Heart right ventricle (tissue), 16 donors: ENCODE data around the gene COL4A4. TPM values are rescaled to one million over a fixed set of nuclear protein-coding genes. Genes with fewer than 3 reads are reported as not detected.

Experiments
- ATAC-seq, 8 donors: fragments of 200-7000 bp; cut with Tn5 transposase; one replicate each; pipeline ENCODE4 v1.9.1; 2020; ENCODE audit warnings: mild to moderate bottlenecking in 8 of 8, moderate library complexity in 8 of 8, moderate number of reproducible peaks in 1 of 8
- DNase-seq, 2 donors: peaks; one replicate each; pipeline ENCODE4 v3.0.0-alpha.2; 2020
- H3K27ac ChIP-seq, 10 donors: fragments of 200-600 bp; sonication (generic) in 2 of 10; one replicate each; pipeline versions ENCODE4 v1.5.0 to v1.8.0; 2020 to 2022; ENCODE audit warnings: mild to moderate bottlenecking in 3 of 10
- H3K27me3 ChIP-seq, 7 donors: fragments of 200-600 bp; one replicate each; pipeline ENCODE4 v1.8.0; 2021 to 2022; ENCODE audit warnings: mild to moderate bottlenecking in 2 of 7
- H3K36me3 ChIP-seq, 9 donors: fragments of 200-600 bp; sonication (generic) in 1 of 9; one replicate each; pipeline versions ENCODE4 v1.5.0 to v1.8.0; 2020 to 2022; ENCODE audit warnings: mild to moderate bottlenecking in 2 of 9
- H3K4me1 ChIP-seq, 9 donors: fragments of 200-600 bp; sonication (generic) in 1 of 9; one replicate each; pipeline versions ENCODE4 v1.5.0 to v1.8.0; 2020 to 2022; ENCODE audit warnings: mild to moderate bottlenecking in 4 of 9
- H3K4me3 ChIP-seq, 10 donors: fragments of 200-600 bp; sonication (generic) in 2 of 10; one replicate each; pipeline versions ENCODE4 v1.5.0 to v1.8.0; 2020 to 2022; ENCODE audit warnings: mild to moderate bottlenecking in 7 of 10, moderate library complexity in 2 of 10
- H3K9me3 ChIP-seq, 11 donors: fragments of 200-600 bp in 10 of 11; sonication (generic) in 2 of 11; one replicate each; pipeline versions ENCODE4 v1.5.0 to v1.8.0; 2013 to 2022; ENCODE audit warnings: mild to moderate bottlenecking in 2 of 11, control low read depth in 1 of 11, moderate library complexity in 1 of 11
- WGBS, 2 donors: extraction: QIAGEN DNeasy Blood & Tissue Kit; methylation state at CpG; one replicate each; pipeline ENCODE4 v1.1.7; 2013; ENCODE audit warnings: inconsistent platforms in 1 of 2; 5-methylcytosine and 5-hydroxymethylcytosine counted together
- intact Hi-C, 10 donors: fragments of 100-400 bp; cut with DNase I; formaldehyde crosslinking; loops; one replicate each; pipeline versions ENCODE4 v1.11.1 to v1.14.2; 2022
- polyA plus RNA-seq, 2 donors: library from polyadenylated mRNA; stranded (reverse); fragments of 200-250 nt; gene quantifications; one replicate each; pipeline ENCODE4 v1.2.3, GENCODE V29; 2013
- total RNA-seq, 10 donors: library from RNA; stranded (reverse); fragmentation: NEBNext Ultra II Directional in 3 of 10; extraction: Animal tissue kit (Norgen Biotek cat#: 25700) in 3 of 10; gene quantifications; one replicate each; pipeline versions ENCODE4 v1.2.1 to v1.2.4, GENCODE V29; 2021 to 2023
- TF ChIP-seq, protein P1 (sequence below), 9 donors: fragments of 200-600 bp; sonication (generic) in 2 of 9; IDR thresholded peaks; one replicate each; pipeline versions ENCODE4 v1.5.0 to v1.8.0; 2021 to 2022; ENCODE audit warnings: antibody characterized with exemption in 9 of 9, mild to moderate bottlenecking in 5 of 9, moderate library complexity in 1 of 9
- donor health status: Arrhythmogenic right ventricular cardiomyopathy.
- donor health status: ischemic (EF 13 %, LVEDD 7.1; RV severe dilation, severe dysfunction).
- donor health status: healthy with polysubstance abuse.
- donor health status: DM: no; HTN: yes; CAD: no.
- donor health status: DM: no; HTN: no; CAD: no.
- donor health status: ischemic (EF 25% LVEDD 6.9; RV normal size, moderate dysfunction).
- donor health status: ischemic (EF 25% LVEDD 5.7; RV mildly dilated, moderate dysfunction).
- donor health status: healthy.
- donor health status: DM: yes; HTN: yes; CAD: no.
- donor health status: Ischemic cardiomyopathy.
- donor health status: ischemic (EF 35%, LVEDD 5.7; RV mildly dilated, moderate dysfunction).
- donor health status: nonischemic (EF 11% LVEDD 7.7; RV severe dilation, severe dysfunction).
- donor health status: DM: yes; HTN: yes; CAD: no.
- donor health status: PGD.
- donor health status: ischemic (EF 29% LVEDD 5.4; RV normal size, mild dysfunction).
- donor health status: nonischemic (EF 23%, LVEDD 6.1; RV moderate dilation, normal function).

COL4A4 gene
- total and polyA plus RNA-seq, 12 donors: 0.84 to 11.4 (median 4.1) TPM

DNA sequence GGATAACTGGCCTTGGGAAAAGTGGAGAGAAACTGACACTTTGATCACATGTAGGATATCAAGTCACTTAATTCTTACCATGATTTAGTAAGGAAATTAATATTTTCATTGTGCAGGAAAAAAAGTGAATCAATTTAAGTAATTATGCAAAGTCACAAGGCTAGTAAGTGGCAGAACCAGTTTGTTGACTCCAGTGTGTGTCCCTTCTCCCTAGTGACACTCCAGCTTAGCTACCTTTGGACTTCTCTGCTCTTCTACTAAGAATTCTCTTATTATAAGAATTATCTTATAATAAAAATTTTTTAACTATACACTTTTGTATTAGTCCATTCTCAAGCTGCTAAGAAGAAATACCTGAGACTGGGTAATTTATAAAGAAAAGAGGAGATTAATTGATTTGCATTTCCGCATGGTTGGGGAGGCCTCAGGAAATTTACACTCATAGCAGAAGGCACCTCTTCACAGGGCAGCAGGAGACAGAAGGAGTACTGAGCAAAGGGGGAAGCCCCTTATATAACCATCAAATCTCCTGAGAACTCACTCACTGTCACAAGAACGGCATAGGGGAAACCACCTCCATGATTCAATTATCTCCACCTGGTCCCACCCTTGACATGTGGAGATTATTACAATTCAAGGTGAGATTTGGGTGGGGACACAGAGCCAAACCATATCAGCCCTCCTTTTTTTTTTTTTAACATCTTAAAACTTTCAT lies 13.6 kb downstream of the COL4A4 start:
- no peak overlapping the region for H3K27ac ChIP-seq
- H3K4me1 ChIP-seq: peaks cover 0 to 38% (median 8%) of the 10 kb centered on the region in 9 donors
- no peak for DNase-seq
- ATAC-seq: no peak
- H3K27me3 ChIP-seq: no peaks in the 10 kb centered on the region
- WGBS, 2 donors: 80 to 81% methylated on average over 2 of the region's 2 CpGs
- no peak overlapping the region for H3K4me3 ChIP-seq
- intact Hi-C loops: no loop called here
- TF ChIP-seq, protein P1, sequence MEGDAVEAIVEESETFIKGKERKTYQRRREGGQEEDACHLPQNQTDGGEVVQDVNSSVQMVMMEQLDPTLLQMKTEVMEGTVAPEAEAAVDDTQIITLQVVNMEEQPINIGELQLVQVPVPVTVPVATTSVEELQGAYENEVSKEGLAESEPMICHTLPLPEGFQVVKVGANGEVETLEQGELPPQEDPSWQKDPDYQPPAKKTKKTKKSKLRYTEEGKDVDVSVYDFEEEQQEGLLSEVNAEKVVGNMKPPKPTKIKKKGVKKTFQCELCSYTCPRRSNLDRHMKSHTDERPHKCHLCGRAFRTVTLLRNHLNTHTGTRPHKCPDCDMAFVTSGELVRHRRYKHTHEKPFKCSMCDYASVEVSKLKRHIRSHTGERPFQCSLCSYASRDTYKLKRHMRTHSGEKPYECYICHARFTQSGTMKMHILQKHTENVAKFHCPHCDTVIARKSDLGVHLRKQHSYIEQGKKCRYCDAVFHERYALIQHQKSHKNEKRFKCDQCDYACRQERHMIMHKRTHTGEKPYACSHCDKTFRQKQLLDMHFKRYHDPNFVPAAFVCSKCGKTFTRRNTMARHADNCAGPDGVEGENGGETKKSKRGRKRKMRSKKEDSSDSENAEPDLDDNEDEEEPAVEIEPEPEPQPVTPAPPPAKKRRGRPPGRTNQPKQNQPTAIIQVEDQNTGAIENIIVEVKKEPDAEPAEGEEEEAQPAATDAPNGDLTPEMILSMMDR (IDR thresholded peaks at IDR 0.05): no peak
- H3K36me3 ChIP-seq: no peaks in the 10 kb centered on the region
- peaks cover 0 to 9% (median 5%) of the 10 kb centered on the region in 11 donors for H3K9me3 ChIP-seq

DNA sequence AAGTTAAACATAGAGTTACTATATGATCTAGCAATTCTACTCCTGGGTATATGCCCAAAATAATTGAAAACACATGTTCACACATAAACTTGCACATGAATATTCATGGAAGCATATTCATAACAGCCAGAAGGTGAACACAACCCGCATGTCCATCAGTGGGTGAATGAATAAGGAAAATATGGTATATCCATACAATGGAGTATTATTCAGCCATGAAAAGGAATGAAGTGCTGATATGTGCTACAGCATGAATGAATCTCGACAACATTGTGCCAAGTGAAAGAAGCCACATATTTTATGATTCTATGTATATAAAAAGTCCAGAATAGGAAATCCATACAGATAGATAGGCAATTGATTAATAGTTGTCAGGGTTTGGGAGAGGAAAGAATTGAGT lies 15.9 kb downstream of the COL4A4 start:
- intact Hi-C loops: no loop called here
- Histone ChIP-seq H3K4me1 (peaks cover 0 to 28% (median 7%) of the 10 kb centered on the region in 9 donors), H3K36me3 (no peaks in the 10 kb centered on the region), H3K27ac (no peak overlapping the region), H3K4me3 (no peak overlapping the region), H3K27me3 (no peaks in the 10 kb centered on the region), H3K9me3 (peaks cover 0 to 9% (median 5%) of the 10 kb centered on the region in 11 donors)
- DNase-seq (no peak), ATAC-seq (no peak)
- TF ChIP-seq, protein P1 (IDR thresholded peaks at IDR 0.05): no peak
- 72 to 73% methylated on average over 2 of the region's 2 CpGs for WGBS, 2 donors

DNA sequence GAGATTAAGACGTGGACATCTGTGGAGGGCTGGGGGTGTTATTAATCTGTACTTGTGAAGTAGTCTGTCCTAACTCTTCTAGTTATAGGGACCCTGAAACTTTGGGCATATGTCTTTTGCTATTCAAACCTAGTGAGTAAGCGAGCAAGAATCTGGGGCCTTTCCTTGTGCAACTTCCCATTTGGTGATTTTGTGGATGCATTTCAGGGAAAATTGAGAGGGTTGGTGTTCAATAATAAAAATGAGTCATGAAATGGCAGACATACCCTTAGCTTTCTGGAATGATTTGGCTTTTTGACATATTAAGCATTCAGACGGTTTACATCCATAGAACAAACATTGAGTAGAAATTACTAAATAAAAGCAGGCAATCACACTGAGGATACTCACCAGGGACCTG lies 17.0 kb downstream of the COL4A4 start:
- Histone ChIP-seq H3K27ac (peak overlapping the region in 1 of 10 donors; percentile 51), H3K9me3 (peaks cover 0 to 9% (median 5%) of the 10 kb centered on the region in 11 donors), H3K36me3 (no peaks in the 10 kb centered on the region), H3K4me1 (peaks cover 0 to 22% (median 0%) of the 10 kb centered on the region in 9 donors), H3K4me3 (no peak overlapping the region), H3K27me3 (no peaks in the 10 kb centered on the region)
- intact Hi-C loops: no loop called here
- ATAC-seq (no peak), DNase-seq (no peak)
- TF ChIP-seq, protein P1 (IDR thresholded peaks at IDR 0.05): no peak
- 79 to 88% methylated on average over 3 of the region's 3 CpGs for WGBS, 2 donors

DNA sequence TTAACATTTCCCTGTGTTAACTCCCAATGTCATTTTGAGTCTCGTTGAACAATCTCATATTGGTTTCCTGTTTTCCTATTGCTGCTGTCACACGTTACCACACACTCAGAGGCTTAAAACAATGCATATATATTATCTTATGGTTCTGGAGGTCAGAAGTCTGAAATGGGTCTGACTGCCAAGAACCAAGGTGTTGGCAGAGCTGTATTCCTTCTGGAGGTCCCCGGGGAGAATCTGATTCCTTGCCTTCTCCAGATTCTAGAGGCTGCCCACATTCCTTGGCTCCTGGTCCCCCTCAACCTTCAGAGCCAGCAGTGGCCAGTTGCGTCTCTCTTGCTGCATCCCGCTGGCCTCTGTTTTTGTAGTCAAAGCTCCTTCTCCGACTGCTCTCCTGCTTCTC lies 17.5 kb downstream of the COL4A4 start:
- no peaks in the 10 kb centered on the region for H3K27me3 ChIP-seq
- TF ChIP-seq, protein P1 (IDR thresholded peaks at IDR 0.05): no peak
- no peak overlapping the region for H3K4me3 ChIP-seq
- H3K27ac ChIP-seq: peak overlapping the region in 2 of 10 donors; percentile 10 to 51
- no peak for ATAC-seq
- H3K9me3 ChIP-seq: peaks cover 0 to 9% (median 5%) of the 10 kb centered on the region in 11 donors
- no peaks in the 10 kb centered on the region for H3K36me3 ChIP-seq
- intact Hi-C loops: no loop called here
- H3K4me1 ChIP-seq: peaks cover 0 to 19% (median 0%) of the 10 kb centered on the region in 9 donors
- WGBS, 2 donors: 78 to 82% methylated on average over 6 of the region's 6 CpGs
- DNase-seq: no peak
